Right kidney (tissue), 9 donors: ENCODE results near the gene NCKIPSD.
"Not testable (repeated sequence)": the region's sequence is repeated elsewhere in the genome, so short reads cannot be mapped to it uniquely, and the experiment has no call there.

Source experiments
- DNase-seq: peaks from one replicate; pipeline ENCODE4 v3.0.0-alpha.2; 2016
- long read RNA-seq, 8 donors: transcript quantifications; one replicate each; lab custom pipeline, GENCODE V29; 2026

NCKIPSD gene
- long read RNA-seq, donor 1, partial matches to known transcripts: 0 of 6 reads
- long read RNA-seq, donor 1, other reads (novel, unspliced or antisense): 0 of 6 reads
- long read RNA-seq, donor 2, partial matches to known transcripts: 0 of 4 reads
- long read RNA-seq, donor 2, other reads (novel, unspliced or antisense): 0 of 4 reads
- long read RNA-seq, donor 3, partial matches to known transcripts: 0 of 2 reads
- long read RNA-seq, donor 3, other reads (novel, unspliced or antisense): 0 of 2 reads
- long read RNA-seq, donor 4, partial matches to known transcripts: 0 of 1 reads
- long read RNA-seq, donor 4, other reads (novel, unspliced or antisense): 0 of 1 reads
- long read RNA-seq, donor 5, partial matches to known transcripts: 0 of 2 reads
- long read RNA-seq, donor 5, other reads (novel, unspliced or antisense): 0 of 2 reads
- long read RNA-seq, donor 6, partial matches to known transcripts: 0 of 2 reads
- long read RNA-seq, donor 6, other reads (novel, unspliced or antisense): 0 of 2 reads
- long read RNA-seq, donor 7, partial matches to known transcripts: 0 of 3 reads
- long read RNA-seq, donor 7, other reads (novel, unspliced or antisense): 0 of 3 reads
- long read RNA-seq, donor 8, partial matches to known transcripts: 0 of 2 reads
- long read RNA-seq, donor 8, other reads (novel, unspliced or antisense): 0 of 2 reads

GRCh38 chr3:48685603-48686511 is at the start of gene NCKIPSD:
Gene NCKIPSD (minus strand): TSS chr3:48685915. CDS start chr3:48685807, 108 bp downstream.
- DNase-seq: peak; percentile 99

DNA sequence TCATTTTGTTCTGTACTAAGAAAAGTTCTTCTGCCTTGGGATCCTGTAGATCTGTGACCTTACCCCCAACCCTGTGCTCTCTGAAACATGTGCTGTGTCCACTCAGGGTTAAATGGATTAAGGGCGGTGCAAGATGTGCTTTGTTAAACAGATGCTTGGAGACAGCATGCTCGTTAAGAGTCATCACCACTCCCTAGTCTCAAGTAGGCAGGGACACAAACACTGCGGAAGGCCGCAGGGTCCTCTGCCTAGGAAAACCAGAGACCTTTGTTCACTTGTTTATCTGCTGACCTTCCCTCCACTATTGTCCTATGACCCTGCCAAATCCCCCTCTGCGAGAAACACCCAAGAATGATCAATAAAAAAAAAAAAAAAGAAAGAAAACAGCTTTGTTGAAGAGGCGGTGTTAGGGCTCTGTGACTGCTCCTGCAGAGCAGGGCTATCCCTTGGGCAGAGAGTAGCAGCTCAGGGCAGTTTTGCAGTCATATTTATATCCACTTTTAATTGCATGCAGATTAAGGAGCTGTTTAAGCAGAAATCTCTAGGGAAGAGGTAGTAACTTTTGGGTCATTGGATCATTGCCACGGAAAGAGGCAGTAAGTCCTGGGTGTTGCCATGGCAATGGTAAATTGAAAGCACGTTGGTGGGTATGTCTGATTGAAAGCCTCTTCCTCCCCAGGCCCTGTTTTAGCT is 49.5 kb upstream of the NCKIPSD start:
- not testable (repeated sequence) for DNase-seq

- not testable (repeated sequence) for DNase-seq
Observed at GRCh38 chr3:48734541-48734940, 48.8 kb upstream of the NCKIPSD start.

- DNase-seq: not testable (repeated sequence)
Observed at GRCh38 chr3:48733752-48734518, 48.2 kb upstream of the NCKIPSD start.

GRCh38 chr3:48727511-48727910 is 41.8 kb upstream of the NCKIPSD start:
- no peak for DNase-seq

GRCh38 chr3:48725185-48725855 is 39.6 kb upstream of the NCKIPSD start:
- not testable (repeated sequence) for DNase-seq

- no peak for DNase-seq
Observed at GRCh38 chr3:48723725-48724124, 38.0 kb upstream of the NCKIPSD start.

GRCh38 chr3:48723293-48723692 is 37.6 kb upstream of the NCKIPSD start:
- DNase-seq: not testable (repeated sequence)

GRCh38 chr3:48716982-48717746 is 31.4 kb upstream of the NCKIPSD start, which contains the start of gene IP6K2:
Gene IP6K2 (minus strand): TSS chr3:48717221. CDS start chr3:48695291, 21,930 bp downstream.
- peak; percentile 81 for DNase-seq

DNA sequence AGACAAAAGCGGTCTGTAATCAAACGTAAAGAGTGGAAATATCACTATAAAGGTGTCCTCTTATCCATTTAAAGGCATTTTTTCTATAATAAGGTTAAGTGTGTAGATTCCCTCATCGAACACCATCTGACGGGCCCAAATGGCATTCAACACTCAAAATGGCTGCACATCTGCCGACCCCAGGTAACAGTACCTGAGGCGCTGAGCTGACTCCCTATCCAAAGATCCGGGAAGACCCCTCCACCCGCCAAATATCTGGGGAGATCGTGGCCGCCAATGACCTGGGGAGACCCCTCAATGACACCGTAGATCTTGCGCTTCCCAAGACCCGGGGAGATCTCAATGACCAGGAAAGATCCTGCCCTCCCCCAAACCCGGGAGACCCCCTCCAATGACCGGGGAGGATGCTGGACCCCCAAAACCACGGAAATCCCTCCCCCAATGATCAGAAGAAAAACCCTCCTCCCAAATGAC is 30.8 kb upstream of the NCKIPSD start:
- DNase-seq: peak; percentile 72

GRCh38 chr3:48715174-48715800 is 29.6 kb upstream of the NCKIPSD start:
- DNase-seq: no peak

- no peak for DNase-seq
Observed at GRCh38 chr3:48711727-48712126, 26.0 kb upstream of the NCKIPSD start.

- DNase-seq: no peak
Observed at GRCh38 chr3:48709051-48709461, 23.3 kb upstream of the NCKIPSD start.

DNA sequence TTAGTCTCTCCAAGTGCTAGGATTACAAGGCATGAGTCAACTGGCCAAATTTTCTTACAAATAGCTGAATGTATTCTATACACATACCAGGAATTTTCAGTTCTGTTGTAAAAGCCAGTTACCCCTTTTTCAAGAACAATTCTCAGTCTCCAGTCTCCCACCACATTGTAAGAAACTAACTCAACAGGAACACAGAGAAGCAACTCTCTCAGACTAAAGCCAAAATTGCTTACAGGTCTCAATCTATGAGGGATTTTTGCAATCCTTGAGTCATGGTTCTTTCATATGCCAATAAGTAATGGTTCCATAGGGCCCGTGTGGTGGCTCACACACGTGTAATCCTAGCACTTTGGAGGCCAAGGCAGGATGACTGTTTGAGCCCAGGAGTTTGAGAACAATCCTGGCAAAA is 22.8 kb upstream of the NCKIPSD start:
- DNase-seq: no peak

GRCh38 chr3:48707157-48707556 is 21.4 kb upstream of the NCKIPSD start:
- DNase-seq: no peak

- no peak for DNase-seq
Observed at GRCh38 chr3:48702320-48702920, 16.7 kb upstream of the NCKIPSD start.

DNA sequence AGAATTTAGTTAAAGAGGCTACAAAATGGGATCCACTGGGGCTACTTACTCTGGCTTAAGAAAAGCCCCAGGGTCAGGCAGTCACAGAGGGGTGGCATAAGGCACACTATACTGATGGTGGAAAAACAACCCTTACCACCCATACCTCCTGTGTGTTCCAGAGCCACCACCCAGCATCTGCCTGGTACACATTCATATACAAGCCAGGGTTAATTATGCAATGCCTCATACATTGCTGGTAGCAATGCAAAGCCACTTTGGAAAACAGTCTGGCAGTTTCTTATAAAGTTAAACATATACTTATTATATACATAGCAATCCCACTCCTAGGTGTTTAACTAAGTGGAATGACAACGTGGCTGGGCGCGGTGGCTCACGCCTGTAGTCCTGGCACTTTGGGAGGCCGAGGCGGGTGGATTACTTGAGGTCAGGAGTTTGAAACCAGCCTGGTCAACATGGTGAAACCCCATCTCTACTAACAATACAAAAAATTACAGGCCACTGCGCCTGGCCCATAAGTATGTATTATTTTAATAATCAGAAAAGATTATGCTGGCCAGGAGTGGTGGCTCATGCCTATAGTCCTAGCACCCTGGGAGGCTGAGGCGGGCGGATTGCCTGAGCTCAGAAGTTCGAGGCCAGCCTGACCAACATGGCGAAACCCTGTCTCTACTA is 15.2 kb upstream of the NCKIPSD start:
- DNase-seq: no peak

GRCh38 chr3:48698891-48699290 is 13.2 kb upstream of the NCKIPSD start:
- no peak for DNase-seq
